Erythroblast (primary cell): ENCODE data around the gene AHCYL2.

ENCODE experiments used
- GATA1 ChIP-seq: IDR thresholded peaks from 2 replicates; pipeline ENCODE4 v1.6.1; 2011; ENCODE audit warnings: low read depth, mild to moderate bottlenecking, control low read depth, low read length, moderate library complexity
- POLR2A ChIP-seq: IDR thresholded peaks from 2 replicates; pipeline ENCODE4 v1.6.1; 2011; ENCODE audit warnings: mild to moderate bottlenecking, low read length

DNA sequence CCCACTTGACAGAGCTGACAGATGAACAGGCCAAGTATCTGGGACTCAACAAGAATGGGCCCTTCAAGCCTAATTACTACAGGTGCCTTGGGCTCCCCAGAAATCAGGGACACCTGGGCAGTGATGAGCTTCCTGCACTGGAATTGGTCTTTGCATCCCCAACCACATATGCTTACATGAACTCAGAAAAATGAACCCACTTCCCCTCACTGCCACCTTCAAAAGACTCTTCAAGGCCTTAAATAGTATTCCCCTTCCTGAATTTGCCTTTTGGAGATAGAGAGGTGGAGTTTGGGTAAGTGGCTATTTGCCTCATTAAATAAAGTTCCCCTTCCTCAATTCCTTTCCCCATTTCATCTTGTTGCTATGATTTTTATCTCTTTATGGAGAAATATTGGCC lies 201.7 kb downstream of the AHCYL2 start:
- TF ChIP-seq POLR2A (no peak), GATA1 (no peak)
